Measurements from ENCODE around the gene ERI2.

- TF ChIP-seq CTCF (conservative IDR thresholded peaks at IDR 0.05; ENCODE audit: low read length) (no peak), EZH2phosphoT487 (IDR thresholded peaks at IDR 0.05; ENCODE audit: borderline replicate concordance, low read depth, low read length) (no peak)
These were observed 42.6 kb downstream of the ERI2 start, which contains the start of gene ACSM3 for GRCh38 chr16:20763461-20764232.

Measured in OCI-LY7 (cell line).